ENCODE results near the gene ADCK1. TPM values are rescaled to one million over a fixed set of nuclear protein-coding genes. Genes with fewer than 3 reads are reported as not detected.
"Not testable (repeated sequence)": the region's sequence is repeated elsewhere in the genome, so short reads cannot be mapped to it uniquely, and the experiment has no call there.

The ADCK1 gene
- polyA plus RNA-seq, 1 donor from 2014 or later: 13.6 TPM

DNA sequence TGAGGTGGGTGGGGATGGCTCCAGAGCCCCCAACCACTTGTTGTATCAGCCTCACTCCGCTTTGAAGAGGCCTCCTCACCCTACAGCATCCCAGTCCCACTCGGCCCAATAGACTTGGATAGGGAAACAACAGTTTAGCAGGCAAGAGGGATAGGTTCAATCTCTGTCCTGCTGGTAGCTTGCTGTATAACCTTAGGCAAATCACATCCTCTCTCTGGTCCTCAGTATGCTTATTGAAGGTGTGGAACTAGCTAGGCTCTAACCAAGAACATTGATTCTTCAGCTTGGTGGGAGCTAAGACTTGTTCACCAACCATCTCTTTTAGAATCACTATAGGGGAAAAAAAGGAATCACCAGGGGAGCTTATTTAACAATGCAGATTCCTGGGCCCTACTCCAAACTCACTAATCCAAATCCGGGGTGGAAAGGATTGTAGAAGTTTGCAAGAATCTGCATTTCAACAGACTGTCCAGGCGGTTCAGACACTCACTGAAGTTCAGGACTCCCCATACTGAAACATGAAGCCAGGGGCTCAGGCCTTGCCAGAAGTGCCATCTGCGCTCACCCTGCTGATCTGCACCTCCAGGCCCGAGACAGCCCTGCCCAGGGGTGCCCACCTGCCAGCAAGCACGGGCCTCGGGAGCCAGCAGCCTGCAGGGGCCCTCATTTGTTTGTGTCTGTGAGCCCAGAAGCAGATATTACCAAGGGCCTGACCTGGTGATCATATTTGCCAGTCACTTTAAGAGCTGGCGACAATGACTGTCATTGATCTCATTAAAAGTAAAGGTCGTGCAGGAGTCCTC, 113.0 kb downstream of the ADCK1 start:
- no peak overlapping the region for H3K4me2 ChIP-seq (ENCODE audit: low read length)

DNA sequence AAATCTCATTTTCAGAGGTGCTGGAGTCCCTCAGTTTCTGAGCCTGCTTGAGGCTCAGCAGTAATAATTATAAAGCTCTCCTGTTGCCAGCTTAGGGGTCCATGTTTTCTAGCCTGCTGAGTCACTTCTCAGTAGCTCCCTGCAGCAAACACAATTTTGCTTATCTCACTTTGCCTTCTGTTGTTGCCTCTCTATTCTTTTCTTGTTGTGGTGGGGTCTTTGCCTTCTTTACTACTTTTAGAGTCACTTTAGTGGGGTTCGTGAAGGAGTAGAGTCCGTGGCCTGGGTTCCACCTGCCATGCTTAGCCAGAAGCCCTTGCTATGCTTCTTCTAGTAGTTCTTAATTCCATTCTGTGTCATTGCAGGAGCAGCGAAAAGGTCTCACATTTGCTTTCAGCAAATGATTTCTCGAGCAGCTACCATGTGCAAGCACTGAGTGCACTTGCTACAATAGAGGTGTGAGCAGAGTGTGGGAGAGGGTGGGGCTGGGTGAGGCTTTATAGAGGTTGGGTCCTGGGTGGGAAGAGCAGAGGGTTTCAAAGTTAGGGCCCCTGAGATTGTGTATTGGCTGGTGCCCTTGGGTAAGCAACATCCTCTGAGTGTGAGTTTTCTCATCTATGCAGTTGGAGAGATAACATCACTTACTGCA, 114.3 kb downstream of the ADCK1 start:
- Histone ChIP-seq H4K20me1 (ENCODE audit: insufficient read depth) (no peaks in the 10 kb centered on the region), H3K9me2 (ENCODE audit: insufficient read depth, low read length) (no peaks in the 10 kb centered on the region), H3K36me3 (ENCODE audit: insufficient read depth, low read length) (no peaks in the 10 kb centered on the region), H3K9me3 (ENCODE audit: low read length) (no peaks in the 10 kb centered on the region), H3F3A (ENCODE audit: insufficient read depth, low read length, poor library complexity, severe bottlenecking) (no peaks in the 10 kb centered on the region), H2AFZ (ENCODE audit: low read depth, low read length) (no peak overlapping the region), H3K4me3 (ENCODE audit: low read length) (no peak overlapping the region), H3K79me2 (replicated peaks; ENCODE audit: insufficient read depth, low read length) (no peaks in the 10 kb centered on the region), H3K27me3 (ENCODE audit: insufficient read depth, low read depth, low read length) (no peaks in the 10 kb centered on the region), H3K27ac (ENCODE audit: low read length) (no peak overlapping the region), H3K4me2 (ENCODE audit: low read length) (no peak overlapping the region), H3K9ac (ENCODE audit: low read length) (no peak overlapping the region)
- TF ChIP-seq, protein P1, sequence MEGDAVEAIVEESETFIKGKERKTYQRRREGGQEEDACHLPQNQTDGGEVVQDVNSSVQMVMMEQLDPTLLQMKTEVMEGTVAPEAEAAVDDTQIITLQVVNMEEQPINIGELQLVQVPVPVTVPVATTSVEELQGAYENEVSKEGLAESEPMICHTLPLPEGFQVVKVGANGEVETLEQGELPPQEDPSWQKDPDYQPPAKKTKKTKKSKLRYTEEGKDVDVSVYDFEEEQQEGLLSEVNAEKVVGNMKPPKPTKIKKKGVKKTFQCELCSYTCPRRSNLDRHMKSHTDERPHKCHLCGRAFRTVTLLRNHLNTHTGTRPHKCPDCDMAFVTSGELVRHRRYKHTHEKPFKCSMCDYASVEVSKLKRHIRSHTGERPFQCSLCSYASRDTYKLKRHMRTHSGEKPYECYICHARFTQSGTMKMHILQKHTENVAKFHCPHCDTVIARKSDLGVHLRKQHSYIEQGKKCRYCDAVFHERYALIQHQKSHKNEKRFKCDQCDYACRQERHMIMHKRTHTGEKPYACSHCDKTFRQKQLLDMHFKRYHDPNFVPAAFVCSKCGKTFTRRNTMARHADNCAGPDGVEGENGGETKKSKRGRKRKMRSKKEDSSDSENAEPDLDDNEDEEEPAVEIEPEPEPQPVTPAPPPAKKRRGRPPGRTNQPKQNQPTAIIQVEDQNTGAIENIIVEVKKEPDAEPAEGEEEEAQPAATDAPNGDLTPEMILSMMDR (IDR thresholded peaks at IDR 0.05; ENCODE audit: poor library complexity, severe bottlenecking): no peak
- TF ChIP-seq RAD21 (conservative IDR thresholded peaks at IDR 0.05) (no peak), POLR2AphosphoS5 (IDR thresholded peaks at IDR 0.05) (no peak)

More for the DNA sequence above, 113.0 kb downstream of the ADCK1 start:
- Histone ChIP-seq H3K79me2 (replicated peaks; ENCODE audit: insufficient read depth, low read length) (no peaks in the 10 kb centered on the region), H3K9ac (ENCODE audit: low read length) (no peak overlapping the region), H3K27me3 (ENCODE audit: insufficient read depth, low read depth, low read length) (no peaks in the 10 kb centered on the region), H4K20me1 (ENCODE audit: insufficient read depth) (no peaks in the 10 kb centered on the region), H3F3A (ENCODE audit: insufficient read depth, low read length, poor library complexity, severe bottlenecking) (no peaks in the 10 kb centered on the region), H3K36me3 (ENCODE audit: insufficient read depth, low read length) (no peaks in the 10 kb centered on the region), H3K9me3 (ENCODE audit: low read length) (no peaks in the 10 kb centered on the region), H3K27ac (ENCODE audit: low read length) (no peak overlapping the region), H2AFZ (ENCODE audit: low read depth, low read length) (no peak overlapping the region), H3K4me3 (ENCODE audit: low read length) (no peak overlapping the region), H3K9me2 (ENCODE audit: insufficient read depth, low read length) (no peaks in the 10 kb centered on the region)
- TF ChIP-seq TAF1 (IDR thresholded peaks at IDR 0.05; ENCODE audit: low read depth): no peak
- TF ChIP-seq EP300 (conservative IDR thresholded peaks at IDR 0.05; ENCODE audit: poor library complexity, severe bottlenecking): no peak
- no peak for TF ChIP-seq RAD21 (conservative IDR thresholded peaks at IDR 0.05)
- no peak for TF ChIP-seq EZH2 (IDR thresholded peaks at IDR 0.05; ENCODE audit: borderline replicate concordance, insufficient read depth, low read length, poor library complexity, severe bottlenecking)
- no peak for TF ChIP-seq SMC3 (conservative IDR thresholded peaks at IDR 0.05; ENCODE audit: poor library complexity)
- no peak for TF ChIP-seq MXI1 (conservative IDR thresholded peaks at IDR 0.05; ENCODE audit: poor library complexity, severe bottlenecking)
- TF ChIP-seq, protein P2, sequence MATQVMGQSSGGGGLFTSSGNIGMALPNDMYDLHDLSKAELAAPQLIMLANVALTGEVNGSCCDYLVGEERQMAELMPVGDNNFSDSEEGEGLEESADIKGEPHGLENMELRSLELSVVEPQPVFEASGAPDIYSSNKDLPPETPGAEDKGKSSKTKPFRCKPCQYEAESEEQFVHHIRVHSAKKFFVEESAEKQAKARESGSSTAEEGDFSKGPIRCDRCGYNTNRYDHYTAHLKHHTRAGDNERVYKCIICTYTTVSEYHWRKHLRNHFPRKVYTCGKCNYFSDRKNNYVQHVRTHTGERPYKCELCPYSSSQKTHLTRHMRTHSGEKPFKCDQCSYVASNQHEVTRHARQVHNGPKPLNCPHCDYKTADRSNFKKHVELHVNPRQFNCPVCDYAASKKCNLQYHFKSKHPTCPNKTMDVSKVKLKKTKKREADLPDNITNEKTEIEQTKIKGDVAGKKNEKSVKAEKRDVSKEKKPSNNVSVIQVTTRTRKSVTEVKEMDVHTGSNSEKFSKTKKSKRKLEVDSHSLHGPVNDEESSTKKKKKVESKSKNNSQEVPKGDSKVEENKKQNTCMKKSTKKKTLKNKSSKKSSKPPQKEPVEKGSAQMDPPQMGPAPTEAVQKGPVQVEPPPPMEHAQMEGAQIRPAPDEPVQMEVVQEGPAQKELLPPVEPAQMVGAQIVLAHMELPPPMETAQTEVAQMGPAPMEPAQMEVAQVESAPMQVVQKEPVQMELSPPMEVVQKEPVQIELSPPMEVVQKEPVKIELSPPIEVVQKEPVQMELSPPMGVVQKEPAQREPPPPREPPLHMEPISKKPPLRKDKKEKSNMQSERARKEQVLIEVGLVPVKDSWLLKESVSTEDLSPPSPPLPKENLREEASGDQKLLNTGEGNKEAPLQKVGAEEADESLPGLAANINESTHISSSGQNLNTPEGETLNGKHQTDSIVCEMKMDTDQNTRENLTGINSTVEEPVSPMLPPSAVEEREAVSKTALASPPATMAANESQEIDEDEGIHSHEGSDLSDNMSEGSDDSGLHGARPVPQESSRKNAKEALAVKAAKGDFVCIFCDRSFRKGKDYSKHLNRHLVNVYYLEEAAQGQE (IDR thresholded peaks at IDR 0.05; ENCODE audit: borderline replicate concordance): no peak
- TF ChIP-seq, protein P1 (IDR thresholded peaks at IDR 0.05; ENCODE audit: poor library complexity, severe bottlenecking): no peak
- no peak for TF ChIP-seq POLR2AphosphoS5 (IDR thresholded peaks at IDR 0.05)

DNA sequence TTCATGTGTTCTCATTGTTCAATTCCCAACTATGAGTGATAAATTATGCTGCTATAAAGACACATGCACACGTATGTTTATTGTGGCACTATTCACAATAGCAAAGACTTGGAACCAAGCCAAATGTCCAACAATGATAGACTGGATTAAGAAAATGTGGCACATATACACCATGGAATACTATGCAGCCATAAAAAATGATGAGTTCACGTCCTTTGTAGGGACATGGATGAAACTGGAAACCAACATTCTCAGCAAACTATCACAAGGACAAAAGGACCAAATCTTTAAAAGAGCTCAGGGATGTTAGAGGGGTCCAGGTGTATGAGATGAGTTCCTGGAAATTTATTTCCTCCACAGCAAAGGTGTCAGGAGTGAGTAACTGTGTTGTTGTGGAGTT, 115.5 kb downstream of the ADCK1 start:
- H3K27ac ChIP-seq (ENCODE audit: low read length); H3K9ac ChIP-seq (ENCODE audit: low read length); H3K4me3 ChIP-seq (ENCODE audit: low read length); H3F3A ChIP-seq (ENCODE audit: insufficient read depth, low read length, poor library complexity, severe bottlenecking); H3K27me3 ChIP-seq (ENCODE audit: insufficient read depth, low read depth, low read length); H3K4me2 ChIP-seq (ENCODE audit: low read length); H2AFZ ChIP-seq (ENCODE audit: low read depth, low read length); H3K79me2 ChIP-seq (replicated peaks; ENCODE audit: insufficient read depth, low read length); H3K9me3 ChIP-seq (ENCODE audit: low read length); H4K20me1 ChIP-seq (ENCODE audit: insufficient read depth); H3K36me3 ChIP-seq (ENCODE audit: insufficient read depth, low read length); H3K9me2 ChIP-seq (ENCODE audit: insufficient read depth, low read length): not testable (repeated sequence)

Data from neural cell (in vitro differentiated cells).